Testis (tissue), 2 donors: Measurements from ENCODE around the gene MLPH.

ENCODE experiments used
- CTCF ChIP-seq, 3 experiments: fragments of 450-650 bp in 2 of 3; fragments of 200-600 bp in 1 of 3; sonication (generic) in 1 of 3; IDR thresholded peaks; one replicate each; pipeline ENCODE4 v1.5.1; 2016 to 2019; ENCODE audit warnings: antibody characterized with exemption in 3 of 3, mild to moderate bottlenecking in 2 of 3, moderate library complexity in 1 of 3
- POLR2A ChIP-seq: fragments of 450-650 bp; IDR thresholded peaks from one replicate; pipeline ENCODE4 v1.6.1; 2017; ENCODE audit warnings: antibody characterized with exemption, mild to moderate bottlenecking, moderate library complexity

GRCh38 chr2:237448626-237449025, 38.4 kb upstream of the MLPH start:
- TF ChIP-seq POLR2A = no peak
- TF ChIP-seq CTCF (IDR thresholded peaks at IDR 0.05) = no peak
